LNCaP clone FGC (cell line): ENCODE measurements around the gene ACSL3.
A peak's percentile ranks its signal among the peaks of the same experiment; 100 is the strongest.
"Not testable (repeated sequence)": the region's sequence is repeated elsewhere in the genome, so short reads cannot be mapped to it uniquely, and the experiment has no call there.

Experiments used
- DNase-seq: peaks from one replicate; pipeline ENCODE4 v3.0.0-alpha.2; 2011; ENCODE audit warnings: low read depth
- H3K4me3 ChIP-seq: 2 replicates; pipeline ENCODE4 v1.5.1; 2011; ENCODE audit warnings: mild to moderate bottlenecking, low read depth, low read length, control low read depth
- CTCF ChIP-seq: IDR thresholded peaks from 2 replicates; pipeline ENCODE4 v1.5.1; 2012; ENCODE audit warnings: mild to moderate bottlenecking; ENCODE audit not compliant: control insufficient read depth, insufficient read depth; ENCODE audit errors: extremely low read depth

Gene ACSL3

GRCh38 chr2:222840060-222840802 is 20.6 kb upstream of the ACSL3 start:
- no peak for DNase-seq
- TF ChIP-seq CTCF = no peak
- H3K4me3 ChIP-seq = no peak overlapping the region

- H3K4me3 ChIP-seq = peak overlapping the region; percentile 18
- TF ChIP-seq CTCF = no peak
- DNase-seq = no peak
These were observed 18.2 kb upstream of the ACSL3 start for GRCh38 chr2:222842491-222843174.

- DNase-seq = no peak
- no peak overlapping the region for H3K4me3 ChIP-seq
- TF ChIP-seq CTCF = no peak
These were observed 16.5 kb upstream of the ACSL3 start for GRCh38 chr2:222844323-222844722.

GRCh38 chr2:222845314-222845713 is 15.5 kb upstream of the ACSL3 start:
- DNase-seq, H3K4me3 ChIP-seq: not testable (repeated sequence)

GRCh38 chr2:222846003-222846402 is 14.8 kb upstream of the ACSL3 start:
- no peak overlapping the region for H3K4me3 ChIP-seq
- TF ChIP-seq CTCF = no peak
- DNase-seq = no peak

GRCh38 chr2:222848031-222848430 is 12.8 kb upstream of the ACSL3 start:
- not testable (repeated sequence) for DNase-seq, H3K4me3 ChIP-seq

- DNase-seq = no peak
- TF ChIP-seq CTCF = no peak
- H3K4me3 ChIP-seq = no peak overlapping the region
These were observed 12.0 kb upstream of the ACSL3 start for GRCh38 chr2:222848862-222849261.

- H3K4me3 ChIP-seq = no peak overlapping the region
- DNase-seq = no peak
- no peak for TF ChIP-seq CTCF
These were observed 8.7 kb upstream of the ACSL3 start for GRCh38 chr2:222851956-222852617.
